HG02840 (cell line): ENCODE data around the gene MTFP1.
"Not testable (repeated sequence)": the region's sequence is repeated elsewhere in the genome, so short reads cannot be mapped to it uniquely, and the experiment has no call there.

Experiments used
- ATAC-seq: cut with Tn5 transposase; IDR thresholded peaks from one replicate; pipeline ENCODE4 v1.9.1; 2021; ENCODE audit warnings: mild to moderate bottlenecking, moderate library complexity, moderate number of reproducible peaks; ENCODE audit not compliant: unreplicated experiment, low FRiP score

Gene MTFP1

GRCh38 chr22:30401024-30401423 lies 24.5 kb upstream of the MTFP1 start:
- ATAC-seq, result not testable (repeated sequence)

GRCh38 chr22:30402028-30402765 lies 23.4 kb upstream of the MTFP1 start:
- ATAC-seq, result no peak

GRCh38 chr22:30402766-30403104 lies 22.8 kb upstream of the MTFP1 start:
- ATAC-seq, result not testable (repeated sequence)

- ATAC-seq, result no peak
Measured at GRCh38 chr22:30404307-30404706, 21.3 kb upstream of the MTFP1 start.

- no peak for ATAC-seq
Measured at GRCh38 chr22:30405731-30406130, 19.8 kb upstream of the MTFP1 start.

GRCh38 chr22:30406400-30406799 lies 19.2 kb upstream of the MTFP1 start:
- no peak for ATAC-seq

- no peak for ATAC-seq
Measured at GRCh38 chr22:30408388-30409102, 17.0 kb upstream of the MTFP1 start.

GRCh38 chr22:30411780-30412179 lies 13.8 kb upstream of the MTFP1 start:
- no peak for ATAC-seq

GRCh38 chr22:30413001-30413400 lies 12.6 kb upstream of the MTFP1 start:
- ATAC-seq, result no peak

GRCh38 chr22:30413745-30414524 lies 11.6 kb upstream of the MTFP1 start:
- no peak for ATAC-seq

GRCh38 chr22:30414525-30415047 lies 11.0 kb upstream of the MTFP1 start:
- ATAC-seq, result no peak

GRCh38 chr22:30416403-30416802 lies 9.2 kb upstream of the MTFP1 start:
- no peak for ATAC-seq

GRCh38 chr22:30416837-30417236 lies 8.7 kb upstream of the MTFP1 start:
- ATAC-seq, result no peak

GRCh38 chr22:30420347-30421125 lies 5.0 kb upstream of the MTFP1 start:
- ATAC-seq, result no peak

- ATAC-seq, result no peak
Measured at GRCh38 chr22:30421695-30422480, 3.7 kb upstream of the MTFP1 start.

- ATAC-seq, result no peak
Measured at GRCh38 chr22:30422481-30423300, 2.9 kb upstream of the MTFP1 start.

- ATAC-seq, result peak; percentile 31
Measured at GRCh38 chr22:30423301-30423958, 2.1 kb upstream of the MTFP1 start.

- peak; percentile 82 for ATAC-seq
Measured at GRCh38 chr22:30423959-30424533, 1.5 kb upstream of the MTFP1 start.
